HL-60 (cell line): Measurements from ENCODE around the gene CKAP2L.

Source experiments
- CTCF ChIP-seq: IDR thresholded peaks from one replicate; pipeline ENCODE4 v1.5.1; 2011; ENCODE audit warnings: low read length, control low read depth, inconsistent platforms; ENCODE audit not compliant: insufficient read depth
- GABPA ChIP-seq: IDR thresholded peaks from 2 replicates; pipeline ENCODE4 v1.6.1; 2012; ENCODE audit warnings: low read depth

GRCh38 chr2:112792419-112792818 is 28.0 kb upstream of the CKAP2L start:
- no peak for TF ChIP-seq GABPA
- no peak for TF ChIP-seq CTCF
